Sigmoid colon (tissue), 4 donors: Measurements from ENCODE around the gene HPCAL1.

ENCODE experiments used
- EP300 ChIP-seq, 4 donors: sonication (generic); formaldehyde crosslinking; IDR thresholded peaks; one replicate each; pipeline ENCODE4 v1.6.1; 2017; ENCODE audit warnings: antibody characterized with exemption in 4 of 4
- POLR2A ChIP-seq, 2 donors: fragments of 450-650 bp; IDR thresholded peaks; one replicate each; pipeline ENCODE4 v1.6.1; 2016; ENCODE audit warnings: antibody characterized with exemption in 2 of 2, mild to moderate bottlenecking in 2 of 2, moderate library complexity in 2 of 2
- POLR2AphosphoS5 ChIP-seq, 4 donors: sonication (generic); formaldehyde crosslinking; IDR thresholded peaks; one replicate each; pipeline ENCODE4 v1.6.1; 2017; ENCODE audit warnings: antibody characterized with exemption in 4 of 4
- TF ChIP-seq, protein P1 (sequence below), 4 experiments: fragments of 450-650 bp in 3 of 4; fragments of 200-600 bp in 1 of 4; IDR thresholded peaks; one replicate each; pipeline ENCODE4 v1.5.1; 2016 to 2019; ENCODE audit warnings: antibody characterized with exemption in 4 of 4, mild to moderate bottlenecking in 3 of 4, moderate library complexity in 2 of 4

DNA sequence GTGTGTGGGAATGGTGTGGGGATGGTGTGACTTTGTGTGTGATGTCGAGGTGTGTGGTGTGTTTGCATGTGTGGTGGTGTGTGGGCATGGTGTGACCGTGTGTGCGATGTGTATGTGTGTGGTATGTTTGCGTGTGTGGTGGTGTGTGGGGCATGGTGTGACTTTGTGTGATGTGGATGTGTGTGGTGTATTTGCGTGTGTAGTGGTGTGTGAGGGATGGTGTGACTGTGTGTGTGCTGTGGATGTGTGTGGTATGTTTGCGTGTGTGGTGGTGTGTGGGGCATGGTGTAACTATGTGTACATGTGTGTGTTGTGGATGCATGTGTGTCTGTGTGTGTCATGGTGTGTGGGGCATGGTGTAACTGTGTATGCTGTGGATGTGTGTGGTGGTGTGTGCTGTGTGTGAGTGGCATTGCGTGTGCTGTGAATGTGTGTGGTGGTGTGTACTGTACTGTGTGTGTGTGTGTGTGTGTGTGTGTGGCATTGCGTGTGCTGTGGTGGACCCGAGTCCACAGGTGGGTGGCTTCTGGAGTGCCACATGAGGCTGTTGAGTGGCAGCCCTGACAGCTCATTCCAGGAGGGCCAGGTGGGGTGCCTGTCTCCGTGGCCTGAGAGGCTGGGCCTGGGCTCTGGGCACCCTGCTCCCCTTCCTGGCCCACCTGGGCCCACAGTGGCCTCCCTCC, 130.7 kb downstream of the HPCAL1 start:
- TF ChIP-seq EP300 (IDR thresholded peaks at IDR 0.05) (no peak), POLR2A (IDR thresholded peaks at IDR 0.05) (no peak), POLR2AphosphoS5 (IDR thresholded peaks at IDR 0.05) (no peak)
- TF ChIP-seq, protein P1, sequence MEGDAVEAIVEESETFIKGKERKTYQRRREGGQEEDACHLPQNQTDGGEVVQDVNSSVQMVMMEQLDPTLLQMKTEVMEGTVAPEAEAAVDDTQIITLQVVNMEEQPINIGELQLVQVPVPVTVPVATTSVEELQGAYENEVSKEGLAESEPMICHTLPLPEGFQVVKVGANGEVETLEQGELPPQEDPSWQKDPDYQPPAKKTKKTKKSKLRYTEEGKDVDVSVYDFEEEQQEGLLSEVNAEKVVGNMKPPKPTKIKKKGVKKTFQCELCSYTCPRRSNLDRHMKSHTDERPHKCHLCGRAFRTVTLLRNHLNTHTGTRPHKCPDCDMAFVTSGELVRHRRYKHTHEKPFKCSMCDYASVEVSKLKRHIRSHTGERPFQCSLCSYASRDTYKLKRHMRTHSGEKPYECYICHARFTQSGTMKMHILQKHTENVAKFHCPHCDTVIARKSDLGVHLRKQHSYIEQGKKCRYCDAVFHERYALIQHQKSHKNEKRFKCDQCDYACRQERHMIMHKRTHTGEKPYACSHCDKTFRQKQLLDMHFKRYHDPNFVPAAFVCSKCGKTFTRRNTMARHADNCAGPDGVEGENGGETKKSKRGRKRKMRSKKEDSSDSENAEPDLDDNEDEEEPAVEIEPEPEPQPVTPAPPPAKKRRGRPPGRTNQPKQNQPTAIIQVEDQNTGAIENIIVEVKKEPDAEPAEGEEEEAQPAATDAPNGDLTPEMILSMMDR (IDR thresholded peaks at IDR 0.05): no peak
